HUES48 (cell line): ENCODE results near the gene PRICKLE2.

Experiments
- H3K27ac ChIP-seq: one replicate; pipeline ENCODE4 v1.7.0; 2013; ENCODE audit warnings: low read depth, low read length, inconsistent platforms
- H3K27me3 ChIP-seq: 2 replicates; pipeline ENCODE4 v1.6.1; 2013; ENCODE audit warnings: mild to moderate bottlenecking, low read length; ENCODE audit not compliant: control insufficient read depth, insufficient read depth
- H3K36me3 ChIP-seq: 2 replicates; pipeline ENCODE4 v1.6.1; 2013; ENCODE audit warnings: low read length; ENCODE audit not compliant: control insufficient read depth, insufficient read depth
- H3K4me1 ChIP-seq: 2 replicates; pipeline ENCODE4 v1.6.1; 2013; ENCODE audit warnings: mild to moderate bottlenecking, low read length; ENCODE audit not compliant: control insufficient read depth, insufficient read depth
- H3K4me3 ChIP-seq: 2 replicates; pipeline ENCODE4 v1.5.1; 2013; ENCODE audit warnings: mild to moderate bottlenecking, low read depth, low read length
- H3K9ac ChIP-seq: 2 replicates; pipeline ENCODE4 v1.6.1; 2013; ENCODE audit warnings: mild to moderate bottlenecking, low read depth, low read length, moderate library complexity
- H3K9me3 ChIP-seq: 2 replicates; pipeline ENCODE4 v1.6.1; 2013; ENCODE audit warnings: low read length; ENCODE audit not compliant: control insufficient read depth, insufficient read depth

Gene PRICKLE2

GRCh38 chr3:64265646-64266045, 40.4 kb upstream of the PRICKLE2 start:
- Histone ChIP-seq H3K27me3 (no peaks in the 10 kb centered on the region), H3K4me3 (no peak overlapping the region), H3K27ac (no peak overlapping the region), H3K4me1 (peaks cover 41% of the 10 kb centered on the region), H3K36me3 (no peaks in the 10 kb centered on the region), H3K9ac (no peak overlapping the region), H3K9me3 (no peaks in the 10 kb centered on the region)

- no peak overlapping the region for H3K4me3 ChIP-seq
- no peaks in the 10 kb centered on the region for H3K9me3 ChIP-seq
- H3K4me1 ChIP-seq = peaks cover 32% of the 10 kb centered on the region
- no peak overlapping the region for H3K9ac ChIP-seq
- H3K27ac ChIP-seq = no peak overlapping the region
- no peaks in the 10 kb centered on the region for H3K36me3 ChIP-seq
- H3K27me3 ChIP-seq = no peaks in the 10 kb centered on the region
Measured at GRCh38 chr3:64264501-64265109, 39.3 kb upstream of the PRICKLE2 start.

- Histone ChIP-seq H3K4me3 (no peak overlapping the region), H3K9me3 (no peaks in the 10 kb centered on the region), H3K4me1 (peaks cover 19% of the 10 kb centered on the region), H3K9ac (no peak overlapping the region), H3K36me3 (no peaks in the 10 kb centered on the region), H3K27ac (no peak overlapping the region), H3K27me3 (no peaks in the 10 kb centered on the region)
Measured at GRCh38 chr3:64262574-64263114, 37.4 kb upstream of the PRICKLE2 start.

GRCh38 chr3:64260431-64260830, 35.2 kb upstream of the PRICKLE2 start:
- Histone ChIP-seq H3K36me3 (no peaks in the 10 kb centered on the region), H3K9me3 (no peaks in the 10 kb centered on the region), H3K27ac (no peak overlapping the region), H3K9ac (no peak overlapping the region), H3K27me3 (no peaks in the 10 kb centered on the region), H3K4me1 (no peaks in the 10 kb centered on the region; the same call in 1 of the 2 replicates), H3K4me3 (no peak overlapping the region)

GRCh38 chr3:64259636-64260035, 34.4 kb upstream of the PRICKLE2 start:
- no peaks in the 10 kb centered on the region for H3K9me3 ChIP-seq
- no peaks in the 10 kb centered on the region for H3K27me3 ChIP-seq
- H3K27ac ChIP-seq = no peak overlapping the region
- no peaks in the 10 kb centered on the region for H3K36me3 ChIP-seq
- no peaks in the 10 kb centered on the region for H3K4me1 ChIP-seq
- no peak overlapping the region for H3K9ac ChIP-seq
- no peak overlapping the region for H3K4me3 ChIP-seq

GRCh38 chr3:64257100-64257755, 32.0 kb upstream of the PRICKLE2 start:
- H3K36me3 ChIP-seq = no peaks in the 10 kb centered on the region
- no peak overlapping the region for H3K27ac ChIP-seq
- no peak overlapping the region for H3K9ac ChIP-seq
- no peaks in the 10 kb centered on the region for H3K9me3 ChIP-seq
- H3K4me3 ChIP-seq = no peak overlapping the region
- H3K27me3 ChIP-seq = no peaks in the 10 kb centered on the region
- H3K4me1 ChIP-seq = no peaks in the 10 kb centered on the region

- no peak overlapping the region for H3K27ac ChIP-seq
- no peaks in the 10 kb centered on the region for H3K27me3 ChIP-seq
- H3K9ac ChIP-seq = no peak overlapping the region
- H3K4me3 ChIP-seq = no peak overlapping the region
- no peaks in the 10 kb centered on the region for H3K4me1 ChIP-seq
- no peaks in the 10 kb centered on the region for H3K9me3 ChIP-seq
- no peaks in the 10 kb centered on the region for H3K36me3 ChIP-seq
Measured at GRCh38 chr3:64255741-64256340, 30.6 kb upstream of the PRICKLE2 start.

- H3K4me3 ChIP-seq = no peak overlapping the region
- no peaks in the 10 kb centered on the region for H3K27me3 ChIP-seq
- no peak overlapping the region for H3K27ac ChIP-seq
- no peaks in the 10 kb centered on the region for H3K4me1 ChIP-seq
- no peaks in the 10 kb centered on the region for H3K9me3 ChIP-seq
- H3K36me3 ChIP-seq = no peaks in the 10 kb centered on the region
- H3K9ac ChIP-seq = no peak overlapping the region
Measured at GRCh38 chr3:64254443-64254842, 29.2 kb upstream of the PRICKLE2 start.

- Histone ChIP-seq H3K9ac (no peak overlapping the region), H3K27me3 (no peaks in the 10 kb centered on the region), H3K4me1 (no peaks in the 10 kb centered on the region), H3K4me3 (no peak overlapping the region), H3K27ac (no peak overlapping the region), H3K9me3 (no peaks in the 10 kb centered on the region), H3K36me3 (no peaks in the 10 kb centered on the region)
Measured at GRCh38 chr3:64253689-64254088, 28.4 kb upstream of the PRICKLE2 start.

GRCh38 chr3:64251019-64251418, 25.8 kb upstream of the PRICKLE2 start:
- no peak overlapping the region for H3K4me3 ChIP-seq
- H3K27me3 ChIP-seq = no peaks in the 10 kb centered on the region
- H3K4me1 ChIP-seq = no peaks in the 10 kb centered on the region
- no peak overlapping the region for H3K27ac ChIP-seq
- H3K9ac ChIP-seq = no peak overlapping the region
- H3K36me3 ChIP-seq = no peaks in the 10 kb centered on the region
- H3K9me3 ChIP-seq = no peaks in the 10 kb centered on the region

GRCh38 chr3:64247991-64248646, 22.9 kb upstream of the PRICKLE2 start:
- H3K36me3 ChIP-seq = no peaks in the 10 kb centered on the region

More at GRCh38 chr3:64247991-64248646, 22.9 kb upstream of the PRICKLE2 start:
- no peak overlapping the region for H3K9ac ChIP-seq
- no peaks in the 10 kb centered on the region for H3K4me1 ChIP-seq
- no peak overlapping the region for H3K4me3 ChIP-seq
- H3K9me3 ChIP-seq = no peaks in the 10 kb centered on the region
- peak overlapping the region; percentile 15 for H3K27ac ChIP-seq
- no peaks in the 10 kb centered on the region for H3K27me3 ChIP-seq
